HepG2 (cell line): ENCODE data around the gene HS3ST5. TPM values are rescaled to one million over a fixed set of nuclear protein-coding genes. Genes with fewer than 3 reads are reported as not detected.

Experiments used
- ATAC-seq: fragments of 200-7000 bp; cut with Tn5 transposase; 3 replicates; pipeline ENCODE4 v1.9.1; 2020; ENCODE audit warnings: mild to moderate bottlenecking, moderate library complexity
- BruUV-seq: library from RNA; stranded (reverse); fragments of 400-500 nt; replicated peaks from 2 replicates; lab custom pipeline; 2021; lab: Mats Ljungman, UMichigan
- CTCF ChIA-PET: fragments of 300-600 bp; formaldehyde crosslinking; extraction: SDS; loops from one replicate; lab custom pipeline; 2021; ENCODE audit warnings: low total read pairs, inconsistent platforms, low intra/inter-chr PET ratio; lab: Yijun Ruan, JAX
- POLR2A ChIA-PET: fragments of 350-600 bp; sonication (Branson Sonifier 250); formaldehyde crosslinking; loops from one replicate; lab custom pipeline; 2020; ENCODE audit warnings: antibody characterized with exemption, inconsistent platforms; lab: Yijun Ruan, JAX
- DNase-seq: peaks from one replicate; pipeline ENCODE4 v3.0.0-alpha.2; 2015; ENCODE audit warnings: low spot score
- FAIRE-seq: peaks from 3 replicates; lab custom pipeline; 2011; peaks lifted over from hg19 to GRCh38; lab: Jason Lieb, UNC
- H2AFZ ChIP-seq: one replicate; pipeline ENCODE4 v1.6.1; 2011; ENCODE audit warnings: low read length, inconsistent platforms
- H3K27ac ChIP-seq: fragments of 300-600 bp; 3 replicates; pipeline ENCODE4 v1.8.0; 2011; ENCODE audit warnings: mixed run types, mild to moderate bottlenecking, mixed read lengths, low read length, inconsistent platforms; ENCODE audit not compliant: insufficient read depth; ENCODE audit errors: extremely low read length
- H3K27me3 ChIP-seq, 2 experiments: fragments of 200-600 bp in 1 of 2; 2 replicates in 1 of 2; 3 replicates in 1 of 2; pipeline versions ENCODE4 v1.6.0 to v1.8.0; 2011; ENCODE audit warnings: low read length in 2 of 2, mild to moderate bottlenecking in 2 of 2, moderate library complexity in 2 of 2, inconsistent platforms in 1 of 2; ENCODE audit not compliant: insufficient read depth in 2 of 2, control insufficient read depth in 1 of 2
- H3K36me3 ChIP-seq, 2 experiments: fragments of 200-600 bp in 1 of 2; replicated peaks in 1 of 2; 2 replicates in 1 of 2; 3 replicates in 1 of 2; pipeline versions ENCODE4 v1.5.1 to v1.8.0; 2011; ENCODE audit warnings: low read length in 2 of 2, inconsistent platforms in 1 of 2; ENCODE audit not compliant: insufficient read depth in 2 of 2, control insufficient read depth in 1 of 2
- H3K4me1 ChIP-seq: 2 replicates; pipeline ENCODE4 v1.5.1; 2012; ENCODE audit warnings: low read length, inconsistent platforms; ENCODE audit not compliant: insufficient read depth
- H3K4me2 ChIP-seq: 2 replicates; pipeline ENCODE4 v1.6.0; 2011; ENCODE audit warnings: low read depth, low read length, inconsistent platforms
- H3K4me3 ChIP-seq, 3 experiments: fragments of 200-600 bp in 1 of 3; sonication (generic), shearing (Covaris generic) in 1 of 3; replicated peaks in 1 of 3; 2 replicates each; pipeline ENCODE4 v1.5.1; 2011 to 2016; ENCODE audit warnings: low read length in 3 of 3, inconsistent platforms in 2 of 3, low read depth in 2 of 3, mild to moderate bottlenecking in 2 of 3, control low read depth in 1 of 3, mixed read lengths in 1 of 3; ENCODE audit not compliant: insufficient read depth in 1 of 3
- H3K79me2 ChIP-seq: one replicate; pipeline ENCODE4 v1.6.1; 2011; ENCODE audit warnings: low read length, inconsistent platforms; ENCODE audit not compliant: insufficient read depth
- H3K9ac ChIP-seq: 2 replicates; pipeline ENCODE4 v1.6.0; 2011; ENCODE audit warnings: mild to moderate bottlenecking, low read depth, low read length, inconsistent platforms; ENCODE audit not compliant: insufficient read depth
- H3K9me3 ChIP-seq: 2 replicates; pipeline ENCODE4 v1.5.1; 2012; ENCODE audit warnings: mild to moderate bottlenecking, low read length
- H4K20me1 ChIP-seq: 2 replicates; pipeline ENCODE4 v1.6.0; 2011; ENCODE audit warnings: inconsistent platforms, mild to moderate bottlenecking, low read length, moderate library complexity; ENCODE audit not compliant: insufficient read depth
- KDM1A ChIP-seq: IDR thresholded peaks from 2 replicates; pipeline ENCODE4 v1.6.1; 2016; ENCODE audit warnings: missing compliant biosample characterization
- NR2C2 ChIP-seq: sonication (generic); formaldehyde crosslinking; IDR thresholded peaks from 2 replicates; pipeline ENCODE4 v1.4.0; 2020; ENCODE audit warnings: missing genetic modification reagents, mild to moderate bottlenecking, moderate library complexity, borderline replicate concordance
- ZBTB34 ChIP-seq: sonication (generic); formaldehyde crosslinking; IDR thresholded peaks from 2 replicates; pipeline ENCODE4 v1.8.0; 2022; ENCODE audit warnings: mild to moderate bottlenecking, missing genetic modification reagents
- ZNF605 ChIP-seq: sonication (generic); formaldehyde crosslinking; IDR thresholded peaks from 2 replicates; pipeline ENCODE4 v1.8.0; 2022; ENCODE audit warnings: mild to moderate bottlenecking, missing genetic modification reagents
- ZNF766 ChIP-seq: sonication (generic); formaldehyde crosslinking; IDR thresholded peaks from 2 replicates; pipeline ENCODE4 v1.5.0; 2020; ENCODE audit warnings: missing genetic modification reagents, borderline replicate concordance
- WGBS: methylation state at CpG from one replicate; pipeline ENCODE4 v1.1.6; 2017; ENCODE audit warnings: low lambda C conversion rate; 5-methylcytosine and 5-hydroxymethylcytosine counted together
- in situ Hi-C: cut with HindIII; loops from 2 replicates; pipeline ENCODE4 v1.10.0; 2017; ENCODE audit warnings: low pct_unique_long_range_greater_than_20kb; ENCODE audit not compliant: extremely low pct_ligation_motif_present
- intact Hi-C: fragments of 100-400 bp; cut with micrococcal nuclease; formaldehyde crosslinking; loops from one replicate; pipeline ENCODE4 v1.10.0; 2022; ENCODE audit not compliant: unreplicated experiment
- polyA plus RNA-seq, 8 experiments: library from polyadenylated mRNA; depleted of rRNA in 3 of 8; stranded (reverse) in 7 of 8; unstranded in 1 of 8; fragments of >200 nt; fragmentation: Illumina TruSeq in 4 of 8; extraction: Trizol in 4 of 8; gene quantifications; 2 replicates each; pipeline versions ENCODE4 v1.2.1 to v1.2.3, GENCODE V29; 2011 to 2016; ENCODE audit warnings: low read depth in 4 of 8, missing spikeins in 1 of 8, mixed read lengths in 1 of 8; ENCODE audit not compliant: insufficient read depth in 1 of 8
- total RNA-seq, 5 experiments: library from RNA; depleted of rRNA; stranded (reverse); fragments of >200 nt; fragmentation: Illumina TruSeq; extraction: Trizol; gene quantifications; 2 replicates each; pipeline ENCODE4 v1.2.3, GENCODE V29; 2016; ENCODE audit warnings: low read depth in 1 of 5
- TF ChIP-seq, protein P1 (sequence below): sonication (generic); formaldehyde crosslinking; IDR thresholded peaks from 2 replicates; pipeline ENCODE4 v1.5.1; 2020; ENCODE audit warnings: missing genetic modification reagents, mild to moderate bottlenecking, borderline replicate concordance
- TF ChIP-seq, protein P2 (sequence below): sonication (generic); formaldehyde crosslinking; IDR thresholded peaks from 2 replicates; pipeline ENCODE4 v1.8.0; 2022; ENCODE audit warnings: mild to moderate bottlenecking, missing genetic modification reagents, borderline replicate concordance

The HS3ST5 gene
- total and polyA plus RNA-seq, 2 of the 13 experiments (the other 11 are each of a cell fraction or from before 2014, with no cell fraction given), result 1.1 to 1.6 TPM

DNA sequence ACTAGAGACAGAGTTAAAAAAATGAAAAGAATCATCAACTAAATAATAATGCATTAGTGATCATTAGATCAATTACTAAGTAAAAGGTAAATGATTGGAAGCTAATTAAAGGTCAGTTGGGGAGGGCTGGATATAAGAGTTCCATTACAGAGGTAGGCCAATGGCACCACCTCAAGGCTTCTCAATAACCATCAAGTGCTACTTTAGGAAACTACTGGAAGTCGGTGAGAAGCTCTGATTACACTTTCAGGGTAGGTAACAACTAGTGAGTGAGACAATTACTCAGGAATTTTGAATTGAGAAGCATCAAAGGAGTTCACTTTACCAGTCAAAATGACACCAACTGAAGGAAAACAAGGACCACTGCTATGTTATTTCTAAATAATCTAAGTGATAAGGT, 281.7 kb downstream of the HS3ST5 start:
- no TSS peak for BruUV-seq
- Histone ChIP-seq H3K36me3 (no peaks in the 10 kb centered on the region; a peak in 1 of 5 replicates), H2AFZ (no peak overlapping the region), H3K4me2 (no peak overlapping the region), H3K79me2 (no peaks in the 10 kb centered on the region), H3K4me1 (no peaks in the 10 kb centered on the region), H3K9ac (no peak overlapping the region), H3K9me3 (no peaks in the 10 kb centered on the region), H3K27me3 (no peaks in the 10 kb centered on the region), H3K4me3 (no peak overlapping the region), H4K20me1 (no peaks in the 10 kb centered on the region), H3K27ac (no peak overlapping the region)
- WGBS, result 30% methylated on average over 1 of the region's 1 CpG
- intact Hi-C loops, result no loop called here
- TF ChIP-seq, protein P1, sequence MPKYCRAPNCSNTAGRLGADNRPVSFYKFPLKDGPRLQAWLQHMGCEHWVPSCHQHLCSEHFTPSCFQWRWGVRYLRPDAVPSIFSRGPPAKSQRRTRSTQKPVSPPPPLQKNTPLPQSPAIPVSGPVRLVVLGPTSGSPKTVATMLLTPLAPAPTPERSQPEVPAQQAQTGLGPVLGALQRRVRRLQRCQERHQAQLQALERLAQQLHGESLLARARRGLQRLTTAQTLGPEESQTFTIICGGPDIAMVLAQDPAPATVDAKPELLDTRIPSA (CRISPR knock-in tag), result no peak
- TF ChIP-seq NR2C2 (CRISPR knock-in tag), result no peak
- no peak for TF ChIP-seq KDM1A (CRISPR knock-in tag)
- no peak for TF ChIP-seq ZBTB34
- TF ChIP-seq ZNF605, result no peak
- TF ChIP-seq ZNF766 (CRISPR knock-in tag), result no peak
- TF ChIP-seq, protein P2, sequence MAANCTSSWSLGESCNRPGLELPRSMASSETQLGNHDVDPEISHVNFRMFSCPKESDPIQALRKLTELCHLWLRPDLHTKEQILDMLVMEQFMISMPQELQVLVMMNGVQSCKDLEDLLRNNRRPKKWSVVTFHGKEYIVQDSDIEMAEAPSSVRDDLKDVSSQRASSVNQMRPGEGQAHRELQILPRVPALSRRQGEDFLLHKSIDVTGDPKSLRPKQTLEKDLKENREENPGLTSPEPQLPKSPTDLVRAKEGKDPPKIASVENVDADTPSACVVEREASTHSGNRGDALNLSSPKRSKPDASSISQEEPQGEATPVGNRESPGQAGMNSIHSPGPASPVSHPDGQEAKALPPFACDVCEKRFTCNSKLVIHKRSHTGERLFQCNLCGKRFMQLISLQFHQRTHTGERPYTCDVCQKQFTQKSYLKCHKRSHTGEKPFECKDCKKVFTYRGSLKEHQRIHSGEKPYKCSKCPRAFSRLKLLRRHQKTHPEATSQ, result no peak
- FAIRE-seq (no peak), ATAC-seq (no peak), DNase-seq (no peak)
- ChIA-PET CTCF (no interaction called here), POLR2A (no interaction called here)
- in situ Hi-C loops, result no loop called here
